Fibroblast of lung (primary cell): Measurements from ENCODE around the gene CKS2.

Experiments
- CTCF ChIP-seq, 2 donors: IDR thresholded peaks in 1 of 2; conservative IDR thresholded peaks in 1 of 2; 1 replicate in 1 of 2; 2 replicates in 1 of 2; pipeline ENCODE4 v1.5.1; 2011 to 2012; ENCODE audit warnings: low read length in 2 of 2, control low read depth in 1 of 2, inconsistent platforms in 1 of 2, low read depth in 1 of 2, mild to moderate bottlenecking in 1 of 2
- EZH2 ChIP-seq: IDR thresholded peaks from 2 replicates; pipeline ENCODE4 v1.5.1; 2012; ENCODE audit warnings: low read length, control low read depth, mild to moderate bottlenecking; ENCODE audit errors: missing control alignments

- no peak for TF ChIP-seq CTCF (conservative IDR thresholded peaks at IDR 0.05 in 1 of 2, IDR thresholded peaks at IDR 0.05 in 1 of 2; ENCODE audit: low read depth in 1 of 2, low read length in 2 of 2)
- TF ChIP-seq EZH2 = no peak
Measured at GRCh38 chr9:89309166-89309565, 1.8 kb upstream of the CKS2 start.
